Mesothelial cell of epicardium (in vitro differentiated cells): Measurements from ENCODE around the gene SCGB1D1. TPM values are rescaled to one million over a fixed set of nuclear protein-coding genes. Genes with fewer than 3 reads are reported as not detected.

Experiments
- DNase-seq, 2 experiments: peaks; one replicate each; pipeline ENCODE4 v3.0.0; 2021; ENCODE audit warnings: low spot score in 2 of 2; ENCODE audit not compliant: unreplicated experiment in 2 of 2
- H3K27ac Mint-ChIP-seq: 2 replicates; pipeline ENCODE4 v1.8.0; 2021; ENCODE audit warnings: mixed read lengths
- H3K27me3 Mint-ChIP-seq: 2 replicates; pipeline ENCODE4 v1.8.0; 2021; ENCODE audit warnings: low read depth, mixed read lengths
- H3K36me3 Mint-ChIP-seq: 2 replicates; pipeline ENCODE4 v1.8.0; 2021; ENCODE audit warnings: mixed read lengths
- H3K4me1 Mint-ChIP-seq: 2 replicates; pipeline ENCODE4 v1.8.0; 2021; ENCODE audit warnings: mixed read lengths
- H3K4me3 Mint-ChIP-seq: 2 replicates; pipeline ENCODE4 v1.8.0; 2021; ENCODE audit warnings: mild to moderate bottlenecking, moderate library complexity, mixed read lengths
- H3K9me3 Mint-ChIP-seq: 2 replicates; pipeline ENCODE4 v1.8.0; 2021; ENCODE audit warnings: mixed read lengths
- CTCF ChIP-seq: fragments of 200-600 bp; sonication (generic); IDR thresholded peaks from one replicate; pipeline ENCODE4 v1.5.0; 2021; ENCODE audit warnings: antibody characterized with exemption; ENCODE audit not compliant: unreplicated experiment
- total RNA-seq: library from RNA; stranded (reverse); gene quantifications from 3 replicates; pipeline ENCODE4 v1.2.1, GENCODE V29; 2021

Gene SCGB1D1
- total RNA-seq, 1 donor from 2014 or later = not detected

GRCh38 chr11:62143727-62144126, 46.3 kb upstream of the SCGB1D1 start:
- H3K36me3 Mint-ChIP-seq = peaks cover 20% of the 10 kb centered on the region
- no peak overlapping the region for H3K4me3 Mint-ChIP-seq
- DNase-seq = no peak

GRCh38 chr11:62144641-62145255, 45.3 kb upstream of the SCGB1D1 start:
- DNase-seq = no peak
- H3K27ac Mint-ChIP-seq = no peak overlapping the region
- H3K27me3 Mint-ChIP-seq = no peaks in the 10 kb centered on the region
- H3K4me1 Mint-ChIP-seq = no peaks in the 10 kb centered on the region
- H3K9me3 Mint-ChIP-seq = no peaks in the 10 kb centered on the region
- peaks cover 26% of the 10 kb centered on the region for H3K36me3 Mint-ChIP-seq
- H3K4me3 Mint-ChIP-seq = no peak overlapping the region
- no peak for TF ChIP-seq CTCF

More at GRCh38 chr11:62143727-62144126, 46.3 kb upstream of the SCGB1D1 start:
- no peaks in the 10 kb centered on the region for H3K9me3 Mint-ChIP-seq
- no peaks in the 10 kb centered on the region for H3K4me1 Mint-ChIP-seq
- H3K27ac Mint-ChIP-seq = no peak overlapping the region
- H3K27me3 Mint-ChIP-seq = no peaks in the 10 kb centered on the region
- no peak for TF ChIP-seq CTCF

- DNase-seq = peak in 1 of 2 experiments; percentile 13
- H3K36me3 Mint-ChIP-seq = peaks cover 29% of the 10 kb centered on the region
- H3K27ac Mint-ChIP-seq = no peak overlapping the region
- no peak overlapping the region for H3K4me3 Mint-ChIP-seq
- no peak for TF ChIP-seq CTCF
- H3K9me3 Mint-ChIP-seq = no peaks in the 10 kb centered on the region
- H3K27me3 Mint-ChIP-seq = no peaks in the 10 kb centered on the region
- H3K4me1 Mint-ChIP-seq = no peaks in the 10 kb centered on the region
Measured at GRCh38 chr11:62145261-62145871, 44.6 kb upstream of the SCGB1D1 start.

GRCh38 chr11:62146476-62147200, 43.4 kb upstream of the SCGB1D1 start:
- Mint-ChIP-seq H3K4me3 (no peak overlapping the region), H3K27me3 (no peaks in the 10 kb centered on the region), H3K27ac (no peak overlapping the region), H3K4me1 (no peaks in the 10 kb centered on the region), H3K36me3 (peaks cover 38% of the 10 kb centered on the region), H3K9me3 (no peaks in the 10 kb centered on the region)
- peak in 1 of 2 experiments; percentile 10 for DNase-seq
- TF ChIP-seq CTCF = no peak

- Mint-ChIP-seq H3K27me3 (no peaks in the 10 kb centered on the region), H3K36me3 (peaks cover 43% of the 10 kb centered on the region), H3K9me3 (no peaks in the 10 kb centered on the region), H3K4me3 (no peak overlapping the region), H3K4me1 (no peaks in the 10 kb centered on the region), H3K27ac (no peak overlapping the region)
- no peak for TF ChIP-seq CTCF
- DNase-seq = no peak
Measured at GRCh38 chr11:62147545-62147944, 42.5 kb upstream of the SCGB1D1 start.
